GM19193 (cell line): ENCODE data around the gene SEC11A.

ENCODE experiments used
- POLR2A ChIP-seq: IDR thresholded peaks from 4 replicates; pipeline ENCODE4 v1.6.1; 2011; ENCODE audit not compliant: insufficient read depth, insufficient read length; ENCODE audit errors: extremely low read depth

The SEC11A gene

DNA sequence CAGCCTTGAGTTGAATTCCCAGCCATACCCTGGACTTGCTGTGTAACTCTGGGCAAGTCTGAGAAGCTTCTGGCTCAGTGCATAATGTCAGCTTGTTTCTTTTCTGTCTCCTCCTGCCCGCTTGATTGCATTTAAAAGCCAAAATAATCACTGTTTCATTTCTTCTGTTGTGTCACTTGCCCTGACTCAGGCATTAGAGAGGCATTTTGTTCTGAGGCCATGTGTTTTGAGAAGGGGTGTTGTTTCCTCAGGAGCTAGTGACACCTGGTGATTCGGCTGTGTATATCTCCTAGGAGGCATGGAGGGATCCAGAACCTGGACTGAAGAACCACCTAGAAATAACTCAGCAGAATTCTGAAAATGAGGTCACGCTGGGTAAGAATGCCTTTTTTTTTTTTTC lies 77.8 kb downstream of the SEC11A start:
- TF ChIP-seq POLR2A, result no peak

DNA sequence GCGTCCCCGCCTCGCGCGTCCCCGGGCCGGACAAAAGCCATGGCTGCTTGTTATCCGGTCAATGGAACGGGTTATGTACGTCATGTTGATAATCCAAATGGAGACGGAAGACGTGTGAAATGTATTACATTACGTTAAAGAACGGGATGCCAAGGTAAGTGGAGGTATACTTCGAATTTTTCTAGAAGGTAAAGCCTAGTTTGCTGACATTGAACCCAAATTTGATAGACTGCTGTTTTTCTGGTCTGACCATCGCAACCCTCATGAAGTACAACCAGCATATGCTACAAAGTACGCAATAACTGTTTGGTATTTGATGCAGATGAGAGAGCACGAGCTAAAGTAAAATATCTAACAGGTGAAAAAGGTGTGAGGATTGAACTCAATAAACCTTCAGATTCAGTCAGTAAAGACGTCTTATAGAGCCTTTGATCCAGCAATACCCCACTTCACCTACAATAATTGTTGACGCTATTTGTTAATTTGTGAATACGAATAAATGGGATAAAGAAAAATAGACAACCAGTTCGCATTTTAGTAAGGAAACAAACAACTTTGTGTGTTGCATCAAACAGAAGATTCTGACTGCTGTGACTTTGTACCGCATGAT lies 81.6 kb downstream of the SEC11A start:
- TF ChIP-seq POLR2A, result no peak

DNA sequence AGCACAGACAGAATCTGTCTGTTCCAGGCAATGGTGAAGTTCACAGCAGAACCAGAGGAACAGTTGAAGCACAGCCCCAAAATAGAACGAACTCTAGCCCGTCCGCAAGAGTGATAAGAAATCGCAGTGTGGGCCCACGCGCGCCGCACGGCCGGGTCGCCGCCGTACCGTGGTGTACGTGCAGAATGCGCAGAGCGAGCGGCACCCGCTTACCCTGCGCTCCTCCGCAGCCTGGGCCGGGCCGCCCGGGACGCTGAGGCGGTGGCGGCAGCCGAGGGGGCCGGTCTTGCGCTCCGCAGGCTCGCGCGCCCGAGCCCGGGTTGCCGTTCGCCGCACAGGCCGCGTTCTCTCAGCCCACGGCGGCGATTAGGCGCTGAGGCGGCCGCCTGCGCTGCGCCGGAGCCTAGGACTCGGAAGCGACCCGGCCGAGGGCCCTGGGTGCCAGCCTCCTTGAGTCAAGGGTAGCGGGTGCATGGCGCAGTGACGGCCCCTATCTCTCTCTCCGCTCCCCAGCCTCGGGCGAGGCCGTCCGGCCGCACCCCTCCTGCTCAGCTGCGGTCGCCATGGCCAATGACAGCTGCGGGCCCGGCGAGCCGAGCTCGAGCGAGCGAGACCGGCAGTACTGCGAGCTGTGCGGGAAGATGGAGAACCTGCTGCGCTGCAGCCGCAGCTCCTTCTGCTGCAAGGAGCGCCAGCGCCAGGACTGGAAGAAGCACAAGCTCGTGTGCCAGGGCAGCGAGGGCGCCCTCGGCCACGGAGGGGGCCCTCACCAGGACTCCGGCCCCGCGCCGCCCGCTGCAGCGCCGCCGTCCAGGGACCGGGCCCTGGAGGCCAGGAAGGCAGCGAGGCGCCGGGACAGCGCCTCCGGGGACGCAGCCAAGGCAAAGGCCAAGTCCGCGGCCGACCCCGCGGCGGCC lies 82.4 kb downstream of the SEC11A start:
- no peak for TF ChIP-seq POLR2A

DNA sequence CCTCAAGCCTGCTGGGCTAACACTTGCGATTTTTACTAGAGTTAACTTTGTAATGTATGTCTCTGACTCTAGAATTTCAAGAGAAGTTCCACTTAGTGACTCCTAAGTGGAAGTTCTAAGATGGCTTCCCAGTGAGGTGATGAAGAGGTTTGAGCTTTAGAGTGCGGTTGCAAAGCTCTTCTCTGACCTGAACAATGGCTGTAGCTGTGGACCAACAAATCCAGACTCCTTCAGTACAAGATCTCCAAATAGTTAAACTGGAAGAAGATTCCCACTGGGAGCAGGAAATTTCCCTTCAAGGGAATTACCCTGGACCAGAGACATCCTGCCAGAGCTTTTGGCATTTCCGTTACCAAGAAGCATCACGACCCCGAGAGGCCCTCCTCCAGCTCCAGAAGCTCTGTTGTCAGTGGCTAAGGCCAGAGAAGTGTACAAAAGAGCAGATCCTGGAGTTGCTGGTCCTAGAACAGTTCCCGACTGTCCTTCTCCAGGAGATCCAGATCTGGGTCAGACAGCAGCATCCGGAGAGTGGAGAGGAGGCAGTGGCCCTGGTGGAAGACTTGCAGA lies 84.2 kb downstream of the SEC11A start:
- TF ChIP-seq POLR2A, result no peak

DNA sequence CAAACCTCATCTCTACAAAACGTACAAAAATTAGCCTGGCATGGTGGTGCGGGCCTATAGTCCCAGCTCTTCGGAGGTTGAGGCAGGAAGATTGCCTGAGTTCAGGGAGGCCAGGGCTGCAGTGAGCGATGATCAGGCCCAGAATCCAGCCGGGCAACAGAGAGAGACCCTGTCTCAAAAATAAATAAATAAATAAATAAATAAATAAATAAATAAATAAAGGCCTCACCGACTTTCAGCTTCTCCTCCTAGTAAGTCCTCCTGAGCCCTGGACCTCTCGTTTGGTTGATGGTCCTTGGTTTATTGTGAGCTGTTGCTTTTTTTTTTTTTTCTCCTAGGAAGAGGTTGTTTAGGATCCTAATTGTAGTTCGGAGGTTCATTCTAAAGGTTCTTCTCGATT lies 86.9 kb downstream of the SEC11A start:
- TF ChIP-seq POLR2A, result no peak

DNA sequence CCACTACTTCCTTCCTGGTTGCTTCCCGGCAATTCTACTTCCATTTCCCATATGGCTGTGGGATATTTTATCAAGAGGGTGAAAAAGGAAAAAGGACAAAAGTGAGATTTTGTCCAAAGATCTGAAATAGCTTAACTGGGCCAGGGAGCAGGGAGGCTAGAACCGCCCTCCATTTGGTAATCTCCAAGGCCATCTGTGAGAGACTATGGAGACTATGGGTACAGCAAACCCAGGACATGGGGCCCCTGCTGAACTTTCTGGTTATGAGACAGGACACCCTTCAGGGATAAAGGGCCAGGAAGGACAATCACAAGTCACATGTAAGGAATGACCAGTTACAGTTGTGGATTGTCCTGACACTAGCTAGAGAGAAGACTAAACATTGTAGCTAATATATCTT lies 90.8 kb downstream of the SEC11A start:
- no peak for TF ChIP-seq POLR2A

DNA sequence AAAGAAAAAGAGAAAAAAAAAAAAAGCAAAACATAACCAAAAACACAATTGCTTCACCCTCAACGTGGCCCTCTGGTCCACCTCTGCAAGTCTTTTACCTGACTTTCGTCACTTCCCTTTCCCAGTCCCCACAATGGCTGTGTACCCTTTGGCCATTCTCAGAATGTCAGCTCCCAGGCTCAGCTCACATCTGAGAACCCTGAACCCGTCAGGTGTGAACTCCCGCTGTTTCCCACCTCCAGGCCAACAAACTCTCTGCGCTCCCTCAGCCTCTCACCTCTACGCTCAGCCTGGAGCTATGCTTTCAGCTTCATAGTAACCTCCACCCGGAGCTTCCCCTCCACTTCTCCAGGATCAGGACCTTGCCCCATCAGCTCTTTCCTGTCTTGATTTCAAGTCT lies 91.6 kb downstream of the SEC11A start:
- TF ChIP-seq POLR2A, result no peak

DNA sequence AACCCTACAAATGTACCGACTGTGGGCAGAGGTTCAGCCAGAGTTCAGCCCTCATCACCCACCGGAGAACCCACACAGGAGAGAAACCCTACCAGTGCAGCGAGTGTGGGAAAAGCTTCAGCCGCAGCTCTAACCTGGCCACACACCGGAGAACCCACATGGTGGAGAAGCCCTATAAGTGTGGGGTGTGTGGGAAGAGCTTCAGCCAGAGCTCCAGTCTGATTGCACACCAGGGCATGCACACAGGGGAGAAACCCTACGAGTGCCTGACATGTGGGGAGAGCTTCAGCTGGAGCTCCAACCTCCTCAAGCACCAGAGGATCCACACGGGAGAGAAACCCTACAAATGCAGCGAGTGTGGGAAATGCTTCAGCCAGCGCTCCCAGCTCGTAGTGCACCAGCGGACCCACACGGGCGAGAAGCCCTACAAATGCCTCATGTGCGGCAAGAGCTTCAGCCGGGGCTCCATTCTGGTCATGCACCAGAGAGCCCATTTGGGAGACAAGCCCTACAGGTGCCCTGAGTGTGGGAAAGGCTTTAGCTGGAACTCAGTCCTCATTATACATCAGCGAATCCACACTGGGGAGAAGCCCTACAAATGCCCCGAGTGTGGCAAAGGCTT lies 94.5 kb downstream of the SEC11A start:
- TF ChIP-seq POLR2A, result no peak

DNA sequence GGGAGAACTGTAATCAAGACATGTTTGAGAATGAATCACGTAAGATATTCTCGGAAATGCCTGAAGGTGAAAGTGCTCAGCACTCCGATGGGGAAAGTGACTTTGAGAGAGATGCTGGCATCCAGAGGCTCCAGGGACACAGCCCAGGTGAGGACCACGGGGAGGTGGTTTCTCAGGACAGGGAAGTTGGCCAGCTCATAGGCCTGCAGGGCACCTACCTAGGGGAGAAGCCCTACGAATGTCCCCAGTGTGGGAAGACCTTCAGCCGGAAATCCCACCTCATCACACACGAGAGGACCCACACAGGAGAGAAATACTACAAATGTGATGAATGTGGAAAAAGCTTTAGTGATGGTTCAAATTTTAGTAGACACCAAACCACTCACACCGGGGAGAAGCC lies 95.3 kb downstream of the SEC11A start:
- TF ChIP-seq POLR2A, result no peak
